Endothelial cell of umbilical vein (primary cell): ENCODE measurements around the gene NTNG1. TPM values are rescaled to one million over a fixed set of nuclear protein-coding genes. Genes with fewer than 3 reads are reported as not detected.

Experiments
- BruUV-seq: library from RNA; stranded (reverse); fragments of 400-500 nt; replicated peaks from 2 replicates; lab custom pipeline; 2021; lab: Mats Ljungman, UMichigan
- CTCF ChIA-PET: fragments of 300-600, 350-600 bp; sonication (Branson Sonifier 250); formaldehyde crosslinking; loops from one replicate; lab custom pipeline; 2021; ENCODE audit warnings: antibody characterized with exemption, inconsistent platforms; lab: Charles Lee
- POLR2A ChIA-PET: fragments of 300-600, 350-600 bp; sonication (Branson Sonifier 250); formaldehyde crosslinking; loops from one replicate; lab custom pipeline; 2021; ENCODE audit warnings: antibody characterized with exemption, inconsistent platforms; lab: Charles Lee
- DNase-seq: peaks from one replicate; pipeline ENCODE4 v3.0.0-alpha.2; 2011; ENCODE audit warnings: low read depth, low spot score
- FAIRE-seq: peaks from 2 replicates; lab custom pipeline; 2011; peaks lifted over from hg19 to GRCh38; lab: Jason Lieb, UNC
- H2AFZ ChIP-seq: 2 replicates; pipeline ENCODE4 v1.6.0; 2012; ENCODE audit warnings: low read depth, low read length, control low read depth, inconsistent platforms
- H3K27ac ChIP-seq: 2 replicates; pipeline ENCODE4 v1.5.1; 2011; ENCODE audit warnings: low read depth, mild to moderate bottlenecking, control low read depth, low read length, moderate library complexity; ENCODE audit not compliant: insufficient read depth
- H3K27me3 ChIP-seq, 2 experiments: 2 replicates each; pipeline versions ENCODE4 v1.6.0 to v1.6.1; 2011; ENCODE audit warnings: low read length in 2 of 2, mixed read lengths in 1 of 2; ENCODE audit not compliant: control insufficient read depth in 2 of 2, insufficient read depth in 2 of 2
- H3K36me3 ChIP-seq, 2 experiments: 2 replicates in 1 of 2; 3 replicates in 1 of 2; pipeline ENCODE4 v1.5.1; 2011; ENCODE audit warnings: low read length in 2 of 2, mild to moderate bottlenecking in 1 of 2, moderate library complexity in 1 of 2; ENCODE audit not compliant: control insufficient read depth in 2 of 2, insufficient read depth in 2 of 2; ENCODE audit errors: extremely low read depth in 1 of 2
- H3K4me1 ChIP-seq: 3 replicates; pipeline ENCODE4 v1.5.1; 2011; ENCODE audit warnings: mild to moderate bottlenecking, low read length; ENCODE audit not compliant: control insufficient read depth, insufficient read depth; ENCODE audit errors: extremely low read depth
- H3K4me2 ChIP-seq: 2 replicates; pipeline ENCODE4 v1.6.1; 2011; ENCODE audit warnings: low read length, control low read depth, mixed read lengths; ENCODE audit not compliant: insufficient read depth
- H3K4me3 ChIP-seq, 3 experiments: fragments of 200-600 bp in 1 of 3; sonication (generic), shearing (Covaris generic) in 1 of 3; replicated peaks in 1 of 3; 2 replicates each; pipeline ENCODE4 v1.5.1; 2011 to 2016; ENCODE audit warnings: control low read depth in 3 of 3, low read length in 3 of 3, mild to moderate bottlenecking in 2 of 3, inconsistent platforms in 1 of 3, low read depth in 1 of 3, moderate library complexity in 1 of 3; ENCODE audit not compliant: insufficient read depth in 1 of 3
- H3K79me2 ChIP-seq: 2 replicates; pipeline ENCODE4 v1.6.0; 2012; ENCODE audit warnings: low read length, inconsistent platforms; ENCODE audit not compliant: control insufficient read depth, insufficient read depth
- H3K9ac ChIP-seq: replicated peaks from 2 replicates; pipeline ENCODE3; 2011; ENCODE audit warnings: low read length, control low read depth; ENCODE audit not compliant: insufficient read depth; ENCODE audit errors: extremely low read depth
- H3K9me1 ChIP-seq: replicated peaks from 3 replicates; pipeline ENCODE4 v1.6.0; 2011; ENCODE audit warnings: mild to moderate bottlenecking, low read length; ENCODE audit not compliant: control insufficient read depth, insufficient read depth; ENCODE audit errors: extremely low read depth
- H3K9me3 ChIP-seq: replicated peaks from 2 replicates; pipeline ENCODE4 v1.5.1; 2012; ENCODE audit warnings: low read length, inconsistent platforms; ENCODE audit not compliant: control insufficient read depth, insufficient read depth
- H4K20me1 ChIP-seq: replicated peaks from 2 replicates; pipeline ENCODE3; 2011; ENCODE audit warnings: mild to moderate bottlenecking, low read length; ENCODE audit not compliant: control insufficient read depth, insufficient read depth; ENCODE audit errors: extremely low read depth
- CTCF ChIP-seq, 2 donors: IDR thresholded peaks; 1 replicate in 1 of 2; 2 replicates in 1 of 2; pipeline ENCODE4 v1.5.1; 2011; ENCODE audit warnings: low read length in 2 of 2, mild to moderate bottlenecking in 2 of 2, moderate library complexity in 2 of 2, control low read depth in 1 of 2, inconsistent platforms in 1 of 2, low read depth in 1 of 2; ENCODE audit not compliant: insufficient read depth in 1 of 2; ENCODE audit errors: extremely low read depth in 1 of 2
- EZH2 ChIP-seq: IDR thresholded peaks from 2 replicates; pipeline ENCODE4 v1.6.1; 2012; ENCODE audit warnings: borderline replicate concordance, low read depth, mild to moderate bottlenecking, moderate library complexity, low read length, inconsistent platforms; ENCODE audit not compliant: severe bottlenecking
- FOS ChIP-seq: IDR thresholded peaks from 2 replicates; pipeline ENCODE4 v1.6.1; 2011; ENCODE audit warnings: mild to moderate bottlenecking, low read length, moderate library complexity, borderline replicate concordance; ENCODE audit not compliant: insufficient read depth
- GATA2 ChIP-seq: IDR thresholded peaks from 2 replicates; pipeline ENCODE4 v1.7.0; 2011; ENCODE audit warnings: low read depth, mild to moderate bottlenecking, moderate library complexity, mixed read lengths, low read length; ENCODE audit not compliant: insufficient read length, insufficient read depth
- JUN ChIP-seq: IDR thresholded peaks from 2 replicates; pipeline ENCODE4 v1.6.1; 2011; ENCODE audit warnings: borderline replicate concordance, low read depth; ENCODE audit not compliant: insufficient read length, insufficient read depth
- MYC ChIP-seq: IDR thresholded peaks from one replicate; pipeline ENCODE4 v1.6.1; 2011; ENCODE audit warnings: mild to moderate bottlenecking, low read depth, low read length
- POLR2A ChIP-seq: IDR thresholded peaks from 2 replicates; pipeline ENCODE4 v1.6.1; 2012; ENCODE audit warnings: low read depth, mild to moderate bottlenecking, control low read depth, low read length
- POLR2AphosphoS5 ChIP-seq: IDR thresholded peaks from 2 replicates; pipeline ENCODE4 v1.6.1; 2012; ENCODE audit warnings: low read depth, mild to moderate bottlenecking, control low read depth, low read length, moderate library complexity; ENCODE audit not compliant: insufficient read depth
- dilution Hi-C: fragments of 300-500 bp; cut with MboI; formaldehyde crosslinking; loops from one replicate; pipeline ENCODE4 v1.15.0; 2019; ENCODE audit warnings: low sequenced_read_pairs; ENCODE audit not compliant: extremely low pct_ligation_motif_present
- intact Hi-C: fragments of 100-400 bp; cut with micrococcal nuclease; formaldehyde crosslinking; loops from one replicate; pipeline ENCODE4 v1.10.0; 2022
- polyA plus RNA-seq, 4 experiments: library from polyadenylated mRNA; depleted of rRNA in 3 of 4; stranded (reverse) in 3 of 4; unstranded in 1 of 4; fragments of >200 nt; gene quantifications; 2 replicates each; pipeline versions ENCODE4 v1.2.1 to v1.2.3, GENCODE V29; 2011 to 2012; ENCODE audit warnings: missing spikeins in 1 of 4
- total RNA-seq: library from RNA; stranded (reverse); gene quantifications from 2 replicates; pipeline ENCODE4 v1.2.3, GENCODE V29; 2021
- TF ChIP-seq, protein P1 (sequence below): IDR thresholded peaks from 2 replicates; pipeline ENCODE4 v1.6.1; 2011; ENCODE audit not compliant: insufficient read depth, insufficient read length

The NTNG1 gene
- total and polyA plus RNA-seq, 2 donors (not counting 3 experiments of a cell fraction or from before 2014, with no cell fraction given): not detected

DNA sequence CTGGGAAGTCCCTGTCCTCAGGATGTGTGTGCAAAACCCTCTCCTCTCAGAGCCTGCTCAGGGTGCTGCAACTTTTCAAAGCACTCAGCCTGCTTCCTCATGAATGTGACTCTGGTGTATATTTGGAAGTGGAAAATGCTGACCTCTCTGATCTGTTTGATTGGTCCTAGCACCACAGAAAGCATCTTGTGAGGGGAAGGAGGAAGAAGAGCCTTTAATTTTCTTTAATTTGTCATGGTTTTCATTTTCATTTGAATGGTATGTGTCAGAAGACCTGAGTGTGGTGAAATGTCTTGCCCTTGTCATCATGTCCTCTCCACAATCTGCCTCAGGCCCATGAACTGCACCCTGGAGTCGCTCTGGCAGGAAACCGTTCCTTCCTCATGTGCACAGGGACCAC, 383.5 kb downstream of the NTNG1 start:
- no peak for FAIRE-seq
- Histone ChIP-seq H3K4me2 (no peak overlapping the region), H3K4me3 (no peak overlapping the region), H3K27ac (no peak overlapping the region), H3K27me3 (no peaks in the 10 kb centered on the region), H3K9me3 (no peaks in the 10 kb centered on the region), H4K20me1 (no peaks in the 10 kb centered on the region), H3K9ac (no peak overlapping the region), H3K4me1 (no peaks in the 10 kb centered on the region), H3K79me2 (no peaks in the 10 kb centered on the region), H3K36me3 (no peaks in the 10 kb centered on the region), H3K9me1 (no peaks in the 10 kb centered on the region), H2AFZ (no peak overlapping the region)
- POLR2A ChIA-PET: no interaction called here
- TF ChIP-seq FOS: no peak
- no peak for TF ChIP-seq JUN
- no peak for TF ChIP-seq GATA2
- TF ChIP-seq POLR2AphosphoS5: no peak
- TF ChIP-seq EZH2: no peak
- TF ChIP-seq POLR2A: no peak
- no peak for DNase-seq
- BruUV-seq: no TSS peak
- dilution Hi-C loops (no loop called here), intact Hi-C loops (no loop called here)
- CTCF ChIA-PET: no interaction called here

DNA sequence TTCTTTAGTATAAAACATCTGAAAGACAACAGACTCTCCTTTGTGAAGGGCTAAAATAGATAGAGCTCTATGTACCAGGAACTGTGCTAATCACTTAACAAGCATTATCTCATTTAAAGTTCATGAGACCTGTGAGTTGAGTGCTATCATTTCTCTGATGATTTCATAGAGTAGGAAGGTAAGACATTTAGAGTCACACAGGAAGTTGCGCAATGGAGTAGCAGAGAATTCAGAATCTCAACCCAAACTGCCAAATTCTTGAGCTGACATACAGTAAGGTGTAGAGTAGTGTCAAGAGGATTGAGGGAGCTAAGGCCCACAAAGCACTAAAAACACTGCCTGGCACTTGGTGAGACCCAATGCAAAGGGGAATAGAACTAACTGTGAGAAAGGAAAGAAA, 384.3 kb downstream of the NTNG1 start:
- Histone ChIP-seq H3K9ac (no peak overlapping the region), H3K36me3 (no peaks in the 10 kb centered on the region), H3K27me3 (no peaks in the 10 kb centered on the region), H2AFZ (no peak overlapping the region), H4K20me1 (no peaks in the 10 kb centered on the region), H3K4me2 (no peak overlapping the region), H3K9me3 (no peaks in the 10 kb centered on the region), H3K4me3 (no peak overlapping the region), H3K4me1 (no peaks in the 10 kb centered on the region), H3K79me2 (no peaks in the 10 kb centered on the region), H3K27ac (no peak overlapping the region), H3K9me1 (no peaks in the 10 kb centered on the region)
- intact Hi-C loops: no loop called here
- dilution Hi-C loops: no loop called here
- ChIA-PET POLR2A (no interaction called here), CTCF (no interaction called here)
- TF ChIP-seq EZH2 (no peak), POLR2A (no peak), POLR2AphosphoS5 (no peak), MYC (no peak), JUN (no peak), CTCF (IDR thresholded peaks at IDR 0.05; ENCODE audit: extremely low read depth in 1 of 2, insufficient read depth in 1 of 2, low read depth in 1 of 2, low read length in 2 of 2) (no peak), FOS (no peak), GATA2 (no peak)
- TF ChIP-seq, protein P1, sequence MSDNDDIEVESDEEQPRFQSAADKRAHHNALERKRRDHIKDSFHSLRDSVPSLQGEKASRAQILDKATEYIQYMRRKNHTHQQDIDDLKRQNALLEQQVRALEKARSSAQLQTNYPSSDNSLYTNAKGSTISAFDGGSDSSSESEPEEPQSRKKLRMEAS: no peak
- no TSS peak for BruUV-seq
- DNase-seq: no peak
- FAIRE-seq: no peak
